Sigmoid colon (tissue), 4 donors: ENCODE data around the gene PRKCQ.

Experiments
- EP300 ChIP-seq, 4 donors: sonication (generic); formaldehyde crosslinking; IDR thresholded peaks; one replicate each; pipeline ENCODE4 v1.6.1; 2017; ENCODE audit warnings: antibody characterized with exemption in 4 of 4
- POLR2AphosphoS5 ChIP-seq, 4 donors: sonication (generic); formaldehyde crosslinking; IDR thresholded peaks; one replicate each; pipeline ENCODE4 v1.6.1; 2017; ENCODE audit warnings: antibody characterized with exemption in 4 of 4
- TF ChIP-seq, protein P1 (sequence below), 4 experiments: fragments of 450-650 bp in 3 of 4; fragments of 200-600 bp in 1 of 4; IDR thresholded peaks; one replicate each; pipeline ENCODE4 v1.5.1; 2016 to 2019; ENCODE audit warnings: antibody characterized with exemption in 4 of 4, mild to moderate bottlenecking in 3 of 4, moderate library complexity in 2 of 4

DNA sequence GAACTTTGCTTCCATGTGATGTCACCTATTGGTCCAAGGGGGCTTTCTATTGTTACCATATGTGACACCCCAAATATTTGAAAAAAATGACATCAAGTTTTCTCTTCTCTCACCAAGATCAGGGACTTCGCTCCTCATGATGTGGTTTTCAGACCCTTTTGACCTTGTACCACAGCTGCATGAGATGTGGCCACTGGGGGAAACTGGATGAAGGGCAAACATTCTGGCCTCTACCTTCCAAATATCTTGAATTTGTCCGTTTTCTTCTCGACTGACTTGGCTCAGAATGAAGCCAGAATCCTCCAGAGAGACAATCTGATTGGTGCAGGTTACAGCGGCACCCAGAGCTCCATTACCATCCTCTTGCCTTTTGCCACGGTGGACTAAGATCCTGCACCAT is 122.7 kb downstream of the PRKCQ start:
- TF ChIP-seq EP300 (IDR thresholded peaks at IDR 0.05) (no peak), POLR2AphosphoS5 (IDR thresholded peaks at IDR 0.05) (no peak)
- TF ChIP-seq, protein P1, sequence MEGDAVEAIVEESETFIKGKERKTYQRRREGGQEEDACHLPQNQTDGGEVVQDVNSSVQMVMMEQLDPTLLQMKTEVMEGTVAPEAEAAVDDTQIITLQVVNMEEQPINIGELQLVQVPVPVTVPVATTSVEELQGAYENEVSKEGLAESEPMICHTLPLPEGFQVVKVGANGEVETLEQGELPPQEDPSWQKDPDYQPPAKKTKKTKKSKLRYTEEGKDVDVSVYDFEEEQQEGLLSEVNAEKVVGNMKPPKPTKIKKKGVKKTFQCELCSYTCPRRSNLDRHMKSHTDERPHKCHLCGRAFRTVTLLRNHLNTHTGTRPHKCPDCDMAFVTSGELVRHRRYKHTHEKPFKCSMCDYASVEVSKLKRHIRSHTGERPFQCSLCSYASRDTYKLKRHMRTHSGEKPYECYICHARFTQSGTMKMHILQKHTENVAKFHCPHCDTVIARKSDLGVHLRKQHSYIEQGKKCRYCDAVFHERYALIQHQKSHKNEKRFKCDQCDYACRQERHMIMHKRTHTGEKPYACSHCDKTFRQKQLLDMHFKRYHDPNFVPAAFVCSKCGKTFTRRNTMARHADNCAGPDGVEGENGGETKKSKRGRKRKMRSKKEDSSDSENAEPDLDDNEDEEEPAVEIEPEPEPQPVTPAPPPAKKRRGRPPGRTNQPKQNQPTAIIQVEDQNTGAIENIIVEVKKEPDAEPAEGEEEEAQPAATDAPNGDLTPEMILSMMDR (IDR thresholded peaks at IDR 0.05): no peak
